H1 (cell line): Measurements from ENCODE around the gene HAUS2. TPM values are rescaled to one million over a fixed set of nuclear protein-coding genes. Genes with fewer than 3 reads are reported as not detected.

Experiments used
- CTCF ChIA-PET: fragments of 300-600 bp; sonication (Branson Sonifier 250); formaldehyde crosslinking; loops from one replicate; lab custom pipeline; 2021; ENCODE audit not compliant: partially characterized antibody; lab: Charles Lee
- POLR2A ChIA-PET: fragments of 300-600 bp; sonication (Branson Sonifier 250); formaldehyde crosslinking; loops from one replicate; lab custom pipeline; 2021; ENCODE audit warnings: inconsistent platforms; ENCODE audit not compliant: partially characterized antibody; lab: Charles Lee
- DNase-seq, 2 experiments: peaks; one replicate each; pipeline versions ENCODE4 v3.0.0 to v3.0.0-alpha.2; 2010 to 2022; ENCODE audit warnings: low spot score in 2 of 2, low read depth in 1 of 2, mixed read lengths in 1 of 2
- FAIRE-seq: peaks from 2 replicates; lab custom pipeline; 2011; peaks lifted over from hg19 to GRCh38; lab: Jason Lieb, UNC
- H2AFZ ChIP-seq: 2 replicates; pipeline ENCODE4 v1.8.1; 2012; ENCODE audit warnings: low read length, inconsistent platforms
- H2AK5ac ChIP-seq: 2 replicates; pipeline ENCODE4 v1.6.1; 2013; ENCODE audit warnings: low read depth, low read length
- H2BK120ac ChIP-seq: replicated peaks from 2 replicates; pipeline ENCODE3; 2013; ENCODE audit warnings: low read depth, low read length, inconsistent platforms
- H2BK12ac ChIP-seq: 2 replicates; pipeline ENCODE4 v1.6.1; 2013; ENCODE audit warnings: low read depth, low read length
- H2BK15ac ChIP-seq: 2 replicates; pipeline ENCODE4 v1.6.1; 2013; ENCODE audit warnings: low read length
- H2BK20ac ChIP-seq: 2 replicates; pipeline ENCODE4 v1.6.1; 2013; ENCODE audit warnings: low read length
- H2BK5ac ChIP-seq: 2 replicates; pipeline ENCODE4 v1.6.1; 2013; ENCODE audit warnings: low read depth, low read length
- H3K14ac ChIP-seq: 2 replicates; pipeline ENCODE4 v1.6.1; 2013; ENCODE audit warnings: inconsistent platforms; ENCODE audit not compliant: insufficient read length
- H3K18ac ChIP-seq: 2 replicates; pipeline ENCODE4 v1.6.1; 2013; ENCODE audit warnings: low read length; ENCODE audit errors: extremely low read depth
- H3K23ac ChIP-seq: 2 replicates; pipeline ENCODE4 v1.6.1; 2013; ENCODE audit warnings: inconsistent platforms; ENCODE audit not compliant: insufficient read length
- H3K23me2 ChIP-seq: 2 replicates; pipeline ENCODE4 v1.6.1; 2013; ENCODE audit warnings: low read depth, low read length
- H3K27ac ChIP-seq: 2 replicates; pipeline ENCODE4 v1.6.1; 2011; ENCODE audit warnings: low read depth, low read length, inconsistent platforms
- H3K27me3 ChIP-seq, 4 experiments: replicated peaks in 1 of 4; 1 replicate in 1 of 4; 2 replicates in 3 of 4; pipeline versions ENCODE4 v1.6.1 to v1.8.1; 2011 to 2013; ENCODE audit warnings: low read length in 3 of 4, mild to moderate bottlenecking in 3 of 4, inconsistent platforms in 2 of 4, mixed read lengths in 2 of 4, moderate library complexity in 1 of 4; ENCODE audit not compliant: control insufficient read depth in 3 of 4, insufficient read depth in 3 of 4; ENCODE audit errors: extremely low read depth in 1 of 4
- H3K36me3 ChIP-seq, 4 experiments: 2 replicates each; pipeline versions ENCODE4 v1.6.1 to v1.8.1; 2011 to 2013; ENCODE audit warnings: mild to moderate bottlenecking in 4 of 4, low read length in 3 of 4, moderate library complexity in 2 of 4, control low read depth in 1 of 4, inconsistent platforms in 1 of 4; ENCODE audit not compliant: insufficient read depth in 4 of 4, control insufficient read depth in 2 of 4
- H3K4ac ChIP-seq: replicated peaks from 2 replicates; pipeline ENCODE3; 2013; ENCODE audit warnings: low read length, low read depth, mixed read lengths, inconsistent platforms; ENCODE audit not compliant: insufficient read length
- H3K4me1 ChIP-seq, 4 experiments: replicated peaks in 1 of 4; 1 replicate in 1 of 4; 2 replicates in 3 of 4; pipeline versions ENCODE4 v1.6.1 to v1.8.1; 2011 to 2013; ENCODE audit warnings: low read length in 3 of 4, inconsistent platforms in 2 of 4, mixed read lengths in 1 of 4; ENCODE audit not compliant: insufficient read depth in 4 of 4, control insufficient read depth in 3 of 4
- H3K4me2 ChIP-seq, 2 experiments: 2 replicates each; pipeline versions ENCODE4 v1.6.1 to v1.8.1; 2011 to 2013; ENCODE audit warnings: low read depth in 2 of 2, low read length in 2 of 2, control low read depth in 1 of 2, inconsistent platforms in 1 of 2, mild to moderate bottlenecking in 1 of 2; ENCODE audit not compliant: insufficient read depth in 1 of 2
- H3K4me3 ChIP-seq, 4 experiments: fragments of 200-600, 300-600 bp in 1 of 4; sonication (generic), shearing (Covaris generic), sonication (Bioruptor Twin) in 1 of 4; 2 replicates each; pipeline versions ENCODE4 v1.5.1 to v1.8.1; 2011 to 2016; ENCODE audit warnings: low read length in 4 of 4, low read depth in 3 of 4, control low read depth in 2 of 4, inconsistent platforms in 2 of 4, mild to moderate bottlenecking in 2 of 4, mixed read lengths in 1 of 4, moderate library complexity in 1 of 4; ENCODE audit not compliant: insufficient read depth in 2 of 4; ENCODE audit errors: extremely low read depth in 1 of 4
- H3K56ac ChIP-seq: replicated peaks from 2 replicates; pipeline ENCODE3; 2013; ENCODE audit warnings: low read depth, mild to moderate bottlenecking, mixed read lengths, low read length, inconsistent platforms; ENCODE audit not compliant: insufficient read length
- H3K79me1 ChIP-seq: 2 replicates; pipeline ENCODE4 v1.6.1; 2013; ENCODE audit warnings: low read depth, low read length, control low read depth
- H3K79me2 ChIP-seq, 2 experiments: 2 replicates each; pipeline versions ENCODE4 v1.6.1 to v1.8.1; 2012 to 2013; ENCODE audit warnings: low read length in 2 of 2, mild to moderate bottlenecking in 2 of 2, inconsistent platforms in 1 of 2; ENCODE audit not compliant: insufficient read depth in 2 of 2, control insufficient read depth in 1 of 2
- H3K9ac ChIP-seq, 4 experiments: replicated peaks in 1 of 4; 1 replicate in 1 of 4; 2 replicates in 3 of 4; pipeline versions ENCODE4 v1.6.1 to v1.8.1; 2011 to 2013; ENCODE audit warnings: low read depth in 3 of 4, low read length in 3 of 4, control low read depth in 2 of 4, mild to moderate bottlenecking in 2 of 4, moderate library complexity in 2 of 4, inconsistent platforms in 1 of 4; ENCODE audit errors: extremely low read depth in 1 of 4
- H3K9me3 ChIP-seq, 2 experiments: 2 replicates each; pipeline versions ENCODE4 v1.6.1 to v1.8.1; 2012 to 2013; ENCODE audit warnings: mild to moderate bottlenecking in 2 of 2, moderate library complexity in 2 of 2, control low read depth in 1 of 2, inconsistent platforms in 1 of 2, low read depth in 1 of 2, low read length in 1 of 2, mixed read lengths in 1 of 2; ENCODE audit not compliant: insufficient read depth in 2 of 2
- H4K20me1 ChIP-seq, 2 experiments: replicated peaks in 1 of 2; 2 replicates each; pipeline versions ENCODE3 to v1.8.1; 2011 to 2013; ENCODE audit warnings: inconsistent platforms in 2 of 2, low read length in 2 of 2, mild to moderate bottlenecking in 1 of 2; ENCODE audit not compliant: insufficient read depth in 2 of 2, control insufficient read depth in 1 of 2
- H4K5ac ChIP-seq: 2 replicates; pipeline ENCODE4 v1.6.1; 2013; ENCODE audit warnings: low read length, low read depth, mixed read lengths, inconsistent platforms; ENCODE audit not compliant: insufficient read length
- H4K8ac ChIP-seq: 2 replicates; pipeline ENCODE4 v1.8.0; 2013; ENCODE audit warnings: mild to moderate bottlenecking, moderate library complexity, low read length, inconsistent platforms; ENCODE audit not compliant: insufficient read depth; ENCODE audit errors: extremely low read depth
- H4K91ac ChIP-seq: replicated peaks from 2 replicates; pipeline ENCODE3; 2013; ENCODE audit warnings: low read length, mixed read lengths, inconsistent platforms; ENCODE audit not compliant: insufficient read length
- EZH2 ChIP-seq: fragments of 200-600 bp; sonication (generic); IDR thresholded peaks from 2 replicates; pipeline ENCODE4 v1.7.1; 2012; ENCODE audit warnings: low read depth, mild to moderate bottlenecking, moderate library complexity, low read length, inconsistent platforms; ENCODE audit not compliant: severe bottlenecking
- WGBS, 2 experiments: shearing (Covaris generic) in 1 of 2; methylation state at CpG; one replicate each; pipeline versions ENCODE4 v1.1.6 to v1.1.7; 2013 to 2015; ENCODE audit warnings: low lambda C conversion rate in 2 of 2, mixed read lengths in 2 of 2, inconsistent platforms in 1 of 2, low coverage in 1 of 2, missing lambda C conversion rate in 1 of 2; ENCODE audit not compliant: insufficient replicate concordance in 2 of 2, insufficient coverage in 1 of 2, insufficient read length in 1 of 2; ENCODE audit errors: extremely low coverage in 1 of 2, missing lambda C conversion rate in 1 of 2; 5-methylcytosine and 5-hydroxymethylcytosine counted together
- polyA plus RNA-seq, 7 experiments: library from polyadenylated mRNA; depleted of rRNA in 3 of 7; stranded (reverse) in 5 of 7; unstranded in 2 of 7; fragments of >200 nt in 5 of 7; fragments of 200-250 nt in 2 of 7; gene quantifications; 1 replicate in 5 of 7; 2 replicates in 1 of 7; 4 replicates in 1 of 7; pipeline versions ENCODE4 v1.2.1 to v1.2.3, GENCODE V29; 2011 to 2013; ENCODE audit warnings: missing spikeins in 2 of 7, mixed read lengths in 2 of 7
- total RNA-seq: library from RNA; stranded (reverse); fragmentation: NEBNext Ultra II Directional; extraction: Animal tissue kit (Norgen Biotek cat#: 25700); gene quantifications from 2 replicates; pipeline ENCODE4 v1.2.1, GENCODE V29; 2021

HAUS2 gene
- total and polyA plus RNA-seq, 2 of the 8 experiments (the other 6 are each of a cell fraction or from before 2014, with no cell fraction given), result 12.1 to 33.5 TPM

- H2AK5ac ChIP-seq, result peak overlapping the region; percentile 56; the same call in 1 of the 2 replicates
- no peak overlapping the region for H3K4ac ChIP-seq
- FAIRE-seq, result no peak
- no peak overlapping the region for H3K4me3 ChIP-seq
- 86% methylated on average over 8 of the region's 8 CpGs; no CpG with 5 or more reads in 1 of the 2 experiments for WGBS, 2 experiments
- DNase-seq, result no peak
- H3K4me2 ChIP-seq, result peak overlapping the region in 1 of 2 experiments; percentile 39; a peak in 2 of 4 replicates
- no peak overlapping the region for H3K18ac ChIP-seq
- H4K20me1 ChIP-seq, result no peaks in the 10 kb centered on the region
- H2BK5ac ChIP-seq, result no peak overlapping the region
- CTCF ChIA-PET, result interaction anchor here (0.9 to 4.1 kb wide), 4 partner anchors 9 to 67 kb away, joined by 3 to 28 read pairs (median 6); no protein-coding TSS in a partner anchor
- H3K27ac ChIP-seq, result no peak overlapping the region
- no peaks in the 10 kb centered on the region; a peak in 1 of 4 replicates for H3K79me2 ChIP-seq
- H4K8ac ChIP-seq, result no peak overlapping the region
- H3K14ac ChIP-seq, result no peak overlapping the region
- no peak overlapping the region for H2BK12ac ChIP-seq
- H3K9ac ChIP-seq, result no peak overlapping the region; a peak in 1 of 7 replicates
- no peak overlapping the region; the same call in 1 of the 2 replicates for H2BK20ac ChIP-seq
- no peaks in the 10 kb centered on the region for H3K9me3 ChIP-seq
- H3K79me1 ChIP-seq, result 0 out of 2 replicates have a peak, but pooled peaks cover under 1% of the 10 kb centered on the region
- H3K56ac ChIP-seq, result no peak overlapping the region
- H3K36me3 ChIP-seq, result no peaks in the 10 kb centered on the region; a peak in 1 of 8 replicates
- H4K5ac ChIP-seq, result no peak overlapping the region
- no peak overlapping the region for H2BK120ac ChIP-seq
- H3K23me2 ChIP-seq, result no peaks in the 10 kb centered on the region; the same call in 1 of the 2 replicates
- H2BK15ac ChIP-seq, result 0 out of 2 replicates have a peak overlapping the region, but pooled peaks have one; percentile 5
- POLR2A ChIA-PET, result interaction anchor here (1.3 to 3.4 kb wide), 4 partner anchors 7 to 13 kb away, joined by 3 to 13 read pairs (median 8); partner anchors contain the start of gene STARD9
- peaks cover 10 to 19% (median 15%) of the 10 kb centered on the region in 4 experiments; a peak in 6 of 7 replicates for H3K4me1 ChIP-seq
- no peak overlapping the region for H3K23ac ChIP-seq
- peak overlapping the region; percentile 1 for H4K91ac ChIP-seq
- no peak overlapping the region for H2AFZ ChIP-seq
- H3K27me3 ChIP-seq, result peaks cover 0 to 3% (median 0%) of the 10 kb centered on the region in 4 experiments; a peak in 2 of 7 replicates
- no peak for TF ChIP-seq EZH2
Measured at GRCh38 chr15:42582569-42583375, 34.1 kb downstream of the HAUS2 start.
